ENCODE results near the gene EEIG1. TPM values are rescaled to one million over a fixed set of nuclear protein-coding genes. Genes with fewer than 3 reads are reported as not detected.
"Not testable (repeated sequence)": the region's sequence is repeated elsewhere in the genome, so short reads cannot be mapped to it uniquely, and the experiment has no call there.

EEIG1 gene
- polyA plus RNA-seq (ENCODE audit: insufficient read length in 3 of 3): 10 to 100 TPM; 23.3 to 33.9 (median 26.6) TPM

- peak; percentile 80 to 92 (median 88) for DNase-seq (ENCODE audit: low read depth in 3 of 3, low spot score in 2 of 3)
These were observed at the start of gene EEIG1 for GRCh38 chr9:127980706-127981558. EEIG1 (minus strand) TSS chr9:127980989; CDS start chr9:127980137, 852 bp downstream.

GRCh38 chr9:128027705-128028104, 46.9 kb upstream of the EEIG1 start:
- DNase-seq (ENCODE audit: low read depth in 3 of 3, low spot score in 2 of 3): no peak

- no peak for DNase-seq (ENCODE audit: low read depth in 3 of 3, low spot score in 2 of 3)
These were observed 46.2 kb upstream of the EEIG1 start for GRCh38 chr9:128026773-128027541.

GRCh38 chr9:128026255-128026772, 45.5 kb upstream of the EEIG1 start:
- no peak for DNase-seq (ENCODE audit: low read depth in 3 of 3, low spot score in 2 of 3)

DNA sequence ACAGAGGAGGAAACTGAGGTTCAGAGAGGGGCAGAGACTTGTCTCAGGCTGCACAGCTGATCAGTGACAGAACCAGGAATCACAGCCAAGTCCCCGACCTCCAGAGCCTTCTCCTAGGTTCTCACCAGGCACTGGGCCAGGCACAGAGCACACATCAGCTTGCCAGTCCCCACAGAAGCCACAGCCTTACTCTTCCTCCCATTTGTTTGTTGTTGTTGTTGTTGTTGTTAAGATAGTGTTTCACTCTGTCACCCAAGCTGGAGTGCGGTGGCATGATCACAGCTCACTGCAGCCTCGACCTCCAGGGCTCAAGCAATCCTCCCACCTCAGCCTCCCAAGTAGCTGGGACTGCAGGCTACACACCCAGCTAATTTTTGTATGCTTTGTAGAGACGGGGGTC, 44.9 kb upstream of the EEIG1 start:
- DNase-seq (ENCODE audit: low read depth in 3 of 3, low spot score in 2 of 3): no peak

DNA sequence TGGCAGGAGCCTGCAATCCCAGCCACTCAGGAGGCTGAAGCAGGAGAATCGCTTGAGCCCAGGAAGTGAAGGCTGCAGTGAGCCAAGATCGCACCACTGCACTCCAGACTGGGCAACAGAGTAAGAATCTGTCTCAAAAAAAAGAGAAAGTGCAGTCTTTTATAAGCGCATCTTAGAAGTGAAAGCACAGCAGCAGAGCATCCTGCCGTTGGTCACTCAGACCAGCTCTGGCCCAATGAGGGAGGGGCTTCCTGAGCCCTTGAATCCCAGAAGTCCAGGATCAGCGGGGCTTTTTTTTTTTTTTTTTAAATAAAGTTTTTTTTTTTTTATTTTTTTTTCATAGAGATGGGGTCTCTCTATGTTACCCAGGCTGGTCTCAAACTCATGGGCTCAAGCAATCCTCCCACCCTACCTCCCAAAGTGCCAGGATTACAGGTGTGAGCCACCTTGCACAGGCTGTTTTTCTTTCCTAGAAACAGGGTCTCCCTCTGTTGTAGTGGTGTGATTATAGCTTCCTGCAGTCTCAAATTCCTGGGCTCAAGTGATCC, 44.0 kb upstream of the EEIG1 start:
- DNase-seq (ENCODE audit: low read depth in 3 of 3, low spot score in 2 of 3): no peak

- not testable (repeated sequence) for DNase-seq (ENCODE audit: low read depth in 3 of 3, low spot score in 2 of 3)
These were observed 42.9 kb upstream of the EEIG1 start for GRCh38 chr9:128023671-128024070.

DNA sequence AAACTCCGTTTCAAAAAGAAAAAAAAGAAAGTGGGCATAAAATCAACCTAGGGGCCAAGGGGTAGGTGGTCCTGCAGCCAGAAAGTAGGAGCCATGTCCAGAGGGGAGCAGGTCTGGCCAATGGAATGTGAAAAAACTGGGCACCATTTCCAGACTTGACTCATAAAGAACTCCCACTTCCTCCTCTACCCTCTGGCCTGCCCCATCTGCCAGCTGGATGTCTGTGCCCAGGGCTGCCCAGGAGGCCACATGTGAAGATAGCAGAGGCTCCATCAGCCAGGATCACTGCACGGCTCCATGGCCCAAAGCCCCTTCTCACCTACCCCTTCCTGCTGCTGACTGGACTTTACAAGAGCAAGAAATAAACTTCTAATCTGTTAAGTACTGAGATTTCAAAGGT, 42.1 kb upstream of the EEIG1 start:
- no peak for DNase-seq (ENCODE audit: low read depth in 3 of 3, low spot score in 2 of 3)

DNA sequence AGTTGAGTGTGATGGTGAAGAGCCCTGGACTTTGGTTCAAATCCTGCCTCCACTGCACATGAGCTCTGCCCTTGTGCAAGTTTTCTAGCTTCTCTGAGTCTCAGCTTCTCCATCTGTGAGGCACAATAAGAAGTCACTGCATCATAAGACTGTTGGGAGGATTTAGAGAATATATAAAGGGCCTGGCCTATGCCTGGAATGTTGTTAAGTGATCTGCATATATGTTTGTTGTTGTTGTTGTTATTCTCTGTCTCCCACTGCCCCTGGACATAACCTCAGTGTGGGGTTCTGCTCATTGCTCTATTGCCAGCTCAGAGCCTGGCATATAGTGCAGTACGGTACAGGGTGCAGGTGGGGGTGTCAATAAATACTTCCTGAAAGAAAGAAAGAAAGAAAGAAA, 40.3 kb upstream of the EEIG1 start:
- DNase-seq (ENCODE audit: low read depth in 3 of 3, low spot score in 2 of 3): no peak

DNA sequence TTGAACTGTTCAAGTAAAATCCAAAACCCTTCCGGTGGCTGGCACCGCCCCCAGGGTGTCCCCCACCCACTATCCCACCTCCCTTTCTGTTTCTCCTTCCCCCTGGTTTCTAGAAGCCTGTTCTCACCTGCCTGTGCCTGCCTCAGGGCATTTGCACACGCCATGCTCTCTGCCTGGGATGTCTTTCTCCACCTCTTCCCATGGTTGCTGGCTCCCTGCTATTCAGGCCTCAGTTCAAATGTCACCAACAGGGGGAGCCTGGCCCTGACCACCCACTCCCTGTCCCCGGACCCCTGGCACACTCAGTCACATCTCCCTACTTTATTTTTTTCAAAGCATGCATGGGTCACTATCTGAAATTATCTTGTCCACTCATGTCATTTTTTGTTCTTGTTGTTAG, 39.9 kb upstream of the EEIG1 start:
- DNase-seq (ENCODE audit: low read depth in 3 of 3, low spot score in 2 of 3): no peak

GRCh38 chr9:128015696-128016095, 34.9 kb upstream of the EEIG1 start:
- DNase-seq (ENCODE audit: low read depth in 3 of 3, low spot score in 2 of 3): no peak

- no peak for DNase-seq (ENCODE audit: low read depth in 3 of 3, low spot score in 2 of 3)
These were observed 30.5 kb upstream of the EEIG1 start for GRCh38 chr9:128011071-128011817.

GRCh38 chr9:128009639-128010038, 28.9 kb upstream of the EEIG1 start:
- DNase-seq (ENCODE audit: low read depth in 3 of 3, low spot score in 2 of 3): no peak

- no peak for DNase-seq (ENCODE audit: low read depth in 3 of 3, low spot score in 2 of 3)
These were observed 27.4 kb upstream of the EEIG1 start for GRCh38 chr9:128008171-128008570.

DNA sequence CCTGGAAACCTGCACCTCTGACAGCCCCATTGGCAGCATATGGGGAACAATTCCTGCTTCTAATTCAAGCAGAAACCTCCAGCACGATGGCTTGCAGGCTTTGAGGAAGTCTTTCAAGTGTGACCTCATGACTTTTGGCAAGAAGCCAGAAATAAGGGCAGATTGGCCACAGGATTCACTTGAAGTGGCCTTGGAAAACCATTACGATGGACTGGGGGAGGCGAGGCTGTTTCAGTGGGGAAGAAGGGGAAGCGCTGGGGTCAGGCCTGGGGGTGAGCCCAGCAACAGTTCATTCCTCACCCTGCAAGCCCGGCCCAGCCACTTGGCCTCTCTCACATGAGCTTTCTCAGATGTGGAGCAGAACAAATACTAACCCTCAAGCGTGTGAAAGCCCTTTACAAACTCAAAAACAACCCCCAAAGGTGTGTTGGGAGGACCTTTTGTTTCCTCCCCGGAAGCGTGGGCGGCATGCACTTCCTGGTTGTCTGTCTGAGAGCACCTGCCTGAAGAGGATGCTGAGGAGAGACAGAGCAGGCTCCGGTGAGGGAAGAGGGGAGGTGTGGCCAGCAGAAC, 26.9 kb upstream of the EEIG1 start:
- DNase-seq (ENCODE audit: low read depth in 3 of 3, low spot score in 2 of 3): peak; percentile 68 to 78 (median 78)

GRCh38 chr9:128006332-128006996, 25.7 kb upstream of the EEIG1 start:
- DNase-seq (ENCODE audit: low read depth in 3 of 3, low spot score in 2 of 3): no peak

DNA sequence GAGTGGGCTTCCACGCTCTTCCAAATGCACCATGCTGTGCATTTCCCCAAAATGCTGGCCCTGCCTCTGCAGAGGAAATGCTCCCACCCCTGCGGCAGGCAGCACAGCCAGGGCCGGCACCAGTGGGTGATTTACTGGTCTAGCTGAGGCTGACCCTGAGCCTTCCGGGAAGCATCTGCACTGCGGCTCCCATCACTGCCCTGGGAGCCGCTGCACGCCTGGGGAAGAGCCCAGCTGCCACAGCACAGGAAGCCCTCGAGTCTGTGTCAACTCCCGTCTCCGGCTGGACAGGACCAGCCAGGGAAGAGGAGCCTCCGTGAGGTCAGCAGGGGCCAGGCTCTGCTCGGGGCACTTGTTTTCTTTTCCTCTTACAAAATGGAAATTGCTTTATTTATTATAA, 25.1 kb upstream of the EEIG1 start:
- peak in 1 of 3 donors; percentile 45 for DNase-seq (ENCODE audit: low read depth in 3 of 3, low spot score in 2 of 3)

DNA sequence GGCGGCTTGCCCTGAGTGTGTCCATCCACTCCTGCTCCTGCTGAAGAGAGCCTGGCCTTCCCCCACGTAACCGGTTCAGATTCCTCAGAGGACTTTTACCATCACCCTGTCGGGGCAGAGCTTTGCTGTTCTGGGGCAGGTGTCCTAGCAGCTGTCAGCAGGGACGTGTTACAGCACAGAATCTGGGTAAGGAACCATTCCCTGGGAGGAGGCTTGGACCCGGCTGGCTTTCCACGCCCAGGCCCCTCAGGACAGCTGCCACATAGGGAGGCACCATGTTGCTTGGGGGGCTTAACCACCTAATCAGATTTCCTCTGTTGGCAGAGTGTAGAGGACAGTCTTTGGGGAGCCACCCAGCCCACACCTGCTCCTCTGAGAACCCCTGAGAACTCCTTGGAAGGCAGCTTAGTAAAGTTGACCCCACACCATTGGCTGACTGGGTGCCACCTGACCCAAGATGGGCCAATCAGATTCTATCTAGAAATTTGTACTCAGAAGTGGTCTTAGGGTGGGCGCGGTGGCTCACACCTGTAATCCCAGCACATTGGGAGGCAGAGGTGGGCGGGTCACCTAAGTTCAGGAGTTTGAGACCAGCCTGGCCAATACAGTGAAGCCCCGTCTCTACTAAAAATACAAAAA, 23.3 kb upstream of the EEIG1 start:
- no peak for DNase-seq (ENCODE audit: low read depth in 3 of 3, low spot score in 2 of 3)

- DNase-seq (ENCODE audit: low read depth in 3 of 3, low spot score in 2 of 3): no peak
These were observed 22.2 kb upstream of the EEIG1 start for GRCh38 chr9:128002959-128003358.

All from right renal cortex interstitium (tissue), 3 donors.